ENCODE data around the gene ALAS1.

ALAS1 gene

GRCh38 chr3:52198643-52199608 is 966 bp downstream of the ALAS1 start:
- no peak for DNase-seq (ENCODE audit: low read depth, low spot score)

DNA sequence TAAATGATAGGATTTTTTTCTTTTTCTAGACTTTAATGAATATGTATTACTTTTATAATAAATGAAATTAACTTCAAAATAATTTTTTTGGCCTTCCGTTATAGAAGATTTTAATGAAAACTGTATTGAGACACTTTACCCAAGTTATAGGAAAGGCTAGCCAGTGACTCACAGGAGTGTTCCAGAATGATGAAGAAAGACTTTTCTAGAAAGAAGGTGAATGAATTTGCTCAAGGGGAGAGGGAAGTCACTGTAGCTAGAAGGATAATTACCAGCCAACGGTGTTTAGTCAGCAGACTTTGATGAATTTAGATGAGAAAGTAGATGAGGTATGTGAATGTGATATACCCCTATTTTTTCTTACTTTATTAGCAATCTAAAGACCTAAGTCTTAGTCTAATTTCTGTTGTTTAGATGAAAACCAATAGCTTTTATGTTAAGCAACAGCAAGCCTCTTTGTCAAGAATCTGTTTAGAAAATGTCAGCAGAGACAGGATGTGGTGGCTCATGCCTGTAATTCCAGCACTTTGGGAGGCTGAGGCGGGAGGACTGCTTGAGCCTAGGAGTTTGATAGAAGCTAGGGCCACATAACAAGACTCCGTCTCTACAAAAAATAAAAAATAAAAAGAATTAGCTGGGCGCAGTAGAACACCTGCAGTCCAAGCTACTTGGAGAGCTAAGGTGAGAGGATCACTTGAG is 3.2 kb downstream of the ALAS1 start:
- no peak for DNase-seq (ENCODE audit: low read depth, low spot score)

GRCh38 chr3:52202384-52203077 is 4.6 kb downstream of the ALAS1 start:
- no peak for DNase-seq (ENCODE audit: low read depth, low spot score)

GRCh38 chr3:52203701-52204100 is 5.7 kb downstream of the ALAS1 start:
- DNase-seq (ENCODE audit: low read depth, low spot score) = no peak

- DNase-seq (ENCODE audit: low read depth, low spot score) = no peak
Observed at GRCh38 chr3:52204337-52205073, 6.5 kb downstream of the ALAS1 start.

DNA sequence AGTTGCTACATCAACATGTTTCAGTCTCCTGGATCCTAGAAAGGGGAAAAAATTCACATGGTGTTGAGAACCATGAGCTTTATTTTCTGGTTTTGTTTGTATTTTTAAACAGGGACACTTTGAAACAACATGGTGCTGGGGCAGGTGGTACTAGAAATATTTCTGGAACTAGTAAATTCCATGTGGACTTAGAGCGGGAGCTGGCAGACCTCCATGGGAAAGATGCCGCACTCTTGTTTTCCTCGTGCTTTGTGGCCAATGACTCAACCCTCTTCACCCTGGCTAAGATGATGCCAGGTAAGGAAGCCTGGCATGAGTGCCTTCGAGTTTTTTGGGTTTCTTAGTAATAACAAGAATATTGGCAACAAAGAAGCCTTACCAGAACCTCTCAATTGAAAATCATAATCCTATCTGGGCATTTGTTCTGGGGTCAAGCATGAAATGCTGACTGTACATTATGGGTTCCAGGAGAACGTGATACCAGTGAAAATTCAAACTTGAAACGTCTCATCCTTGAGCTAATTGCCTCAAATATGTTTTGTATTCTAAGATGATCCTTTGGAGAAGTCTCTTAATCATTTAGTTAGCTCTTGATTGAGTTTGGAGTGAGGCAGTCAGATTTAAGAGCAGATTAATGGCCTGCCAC is 7.9 kb downstream of the ALAS1 start:
- DNase-seq (ENCODE audit: low read depth, low spot score) = peak; percentile 91

DNA sequence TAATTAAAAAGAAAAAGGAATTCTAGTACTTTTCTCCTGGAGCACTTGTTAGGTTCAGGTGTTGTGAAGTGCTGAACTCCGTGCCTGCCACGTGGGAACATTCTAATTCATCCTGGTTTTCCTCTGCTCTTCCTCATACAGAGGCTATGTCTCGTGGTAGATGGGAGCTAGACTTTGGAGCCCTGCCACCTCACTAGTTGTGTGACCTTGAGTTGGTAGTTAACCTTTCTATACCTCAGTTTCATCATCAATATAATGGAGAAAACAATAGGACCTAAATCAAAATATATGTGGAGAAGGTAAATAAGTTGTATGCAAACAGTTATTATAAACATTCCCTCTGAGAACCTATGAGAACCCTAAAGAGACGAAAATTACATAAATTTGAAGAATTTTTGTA is 10.6 kb downstream of the ALAS1 start:
- DNase-seq (ENCODE audit: low read depth, low spot score) = no peak

DNA sequence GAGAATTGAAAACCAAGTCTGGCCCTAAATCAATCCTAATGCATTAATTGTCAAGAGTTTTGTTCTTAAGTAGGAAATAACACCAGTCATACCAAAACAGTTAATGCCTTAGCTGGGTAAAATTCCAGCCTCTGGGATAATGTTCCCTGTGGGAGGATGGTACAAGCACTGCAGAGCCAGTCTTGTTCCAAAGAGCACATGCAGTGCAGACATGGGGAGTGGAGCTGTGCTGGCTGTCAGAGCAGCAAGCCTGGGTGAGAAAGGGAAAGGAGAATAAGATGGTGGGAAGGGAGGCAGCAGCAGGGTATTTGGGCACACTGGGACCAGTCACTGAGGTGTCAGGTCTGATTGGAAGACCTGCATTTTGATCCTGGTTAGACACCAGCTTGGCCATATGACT is 12.1 kb downstream of the ALAS1 start:
- DNase-seq (ENCODE audit: low read depth, low spot score) = no peak

DNA sequence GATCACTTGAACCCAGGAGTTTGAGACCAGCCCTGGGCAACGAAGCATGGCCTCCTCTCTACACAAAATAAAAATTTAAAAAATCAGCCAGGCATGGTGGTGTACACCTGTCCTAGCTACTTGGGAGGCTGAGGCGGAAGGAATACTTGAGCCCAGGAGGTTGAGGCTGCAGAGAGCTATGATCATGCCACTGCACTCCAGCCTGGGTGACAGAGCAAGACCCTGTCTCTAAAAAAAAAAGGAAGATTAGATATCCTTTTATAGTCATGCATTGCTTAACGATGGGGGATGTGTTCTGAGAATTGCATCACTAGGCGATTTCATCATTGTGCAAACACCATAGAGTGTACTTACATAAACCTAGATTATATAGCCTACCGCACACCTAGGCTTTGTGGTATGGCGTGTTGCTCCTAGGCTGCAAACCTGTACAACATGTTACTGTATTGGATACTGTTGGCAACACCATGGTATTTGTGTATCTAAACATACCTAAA is 12.6 kb downstream of the ALAS1 start:
- no peak for DNase-seq (ENCODE audit: low read depth, low spot score)

GRCh38 chr3:52211268-52211891 is 13.4 kb downstream of the ALAS1 start:
- DNase-seq (ENCODE audit: low read depth, low spot score) = no peak

DNA sequence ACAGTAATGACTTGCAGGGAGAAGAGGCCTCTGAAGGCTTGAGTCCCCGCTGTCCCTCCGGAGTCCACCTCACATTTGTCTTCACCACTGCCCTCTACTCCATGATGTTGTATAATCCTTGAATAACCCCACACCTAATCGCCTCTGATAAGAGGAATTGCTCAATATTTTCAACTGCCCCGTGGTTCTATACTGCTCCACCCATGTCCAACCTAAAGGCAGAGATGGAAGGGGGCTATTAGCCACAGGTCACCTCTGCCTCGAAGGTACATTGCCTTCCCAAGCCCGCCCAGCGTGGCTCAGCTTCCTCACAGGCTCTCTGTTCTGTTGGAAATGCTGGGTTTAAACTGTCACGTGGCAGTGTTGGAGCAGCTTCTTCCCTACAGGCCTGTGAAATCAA is 15.0 kb downstream of the ALAS1 start:
- DNase-seq (ENCODE audit: low read depth, low spot score) = no peak

DNA sequence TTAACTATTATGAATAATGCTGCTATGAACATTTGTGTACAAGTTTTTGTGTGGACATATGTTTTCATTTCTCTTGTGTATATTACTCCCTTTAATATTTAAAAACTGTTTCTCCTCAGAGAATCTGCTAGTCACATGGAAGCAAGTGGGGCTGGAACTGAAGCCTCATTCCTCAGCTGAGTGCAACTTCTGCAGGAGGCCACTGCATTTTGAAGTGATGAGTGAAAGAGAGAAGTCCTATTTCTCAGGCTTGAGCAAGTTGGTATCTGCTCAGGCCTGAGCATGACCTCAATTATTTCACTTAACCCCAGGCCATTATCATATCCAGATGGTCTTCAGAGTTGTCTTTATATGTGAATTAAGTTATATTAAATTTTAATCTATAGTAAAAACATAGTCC is 15.9 kb downstream of the ALAS1 start:
- no peak for DNase-seq (ENCODE audit: low read depth, low spot score)

- DNase-seq (ENCODE audit: low read depth, low spot score) = no peak
Observed at GRCh38 chr3:52215351-52215750, 17.4 kb downstream of the ALAS1 start.

DNA sequence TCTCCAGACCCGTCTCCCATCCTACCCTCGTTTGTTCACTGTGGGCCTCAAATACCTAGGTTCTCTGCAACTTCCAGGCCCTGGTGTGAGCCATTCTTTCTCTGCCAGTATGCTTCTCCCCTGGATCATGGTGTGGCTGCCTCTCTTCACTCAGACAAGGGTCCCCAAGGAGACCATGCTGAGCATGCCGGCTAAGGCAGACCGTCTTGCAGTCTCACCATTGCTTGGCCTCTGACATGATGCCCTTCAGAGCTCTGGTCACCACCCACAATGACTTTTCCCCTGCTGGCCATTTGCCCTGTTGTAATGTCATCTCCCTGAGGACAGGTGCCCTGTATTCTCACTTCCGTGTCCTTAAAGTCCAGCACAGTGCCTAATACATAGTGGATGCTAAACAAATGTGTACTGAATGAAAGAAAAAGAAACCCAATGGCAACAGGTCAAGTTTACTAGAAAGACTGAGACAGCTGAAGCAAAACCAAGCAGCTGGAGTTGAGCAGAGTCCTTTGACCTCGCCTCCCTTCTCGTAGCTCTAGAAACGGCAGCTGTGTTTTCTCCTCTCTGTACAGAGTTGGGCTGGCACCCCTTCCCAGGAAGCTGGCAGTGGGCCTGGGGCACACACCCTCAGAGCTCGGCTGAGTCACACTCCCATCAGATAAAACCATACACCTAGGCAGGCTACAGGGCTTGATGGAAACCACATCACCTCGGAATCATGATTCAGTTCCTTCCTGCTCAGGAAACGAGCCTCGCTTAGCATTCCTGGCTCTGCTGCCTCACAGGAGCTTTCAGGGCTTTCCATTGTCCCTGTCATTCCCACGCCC is 18.8 kb downstream of the ALAS1 start:
- DNase-seq (ENCODE audit: low read depth, low spot score) = peak; percentile 83

DNA sequence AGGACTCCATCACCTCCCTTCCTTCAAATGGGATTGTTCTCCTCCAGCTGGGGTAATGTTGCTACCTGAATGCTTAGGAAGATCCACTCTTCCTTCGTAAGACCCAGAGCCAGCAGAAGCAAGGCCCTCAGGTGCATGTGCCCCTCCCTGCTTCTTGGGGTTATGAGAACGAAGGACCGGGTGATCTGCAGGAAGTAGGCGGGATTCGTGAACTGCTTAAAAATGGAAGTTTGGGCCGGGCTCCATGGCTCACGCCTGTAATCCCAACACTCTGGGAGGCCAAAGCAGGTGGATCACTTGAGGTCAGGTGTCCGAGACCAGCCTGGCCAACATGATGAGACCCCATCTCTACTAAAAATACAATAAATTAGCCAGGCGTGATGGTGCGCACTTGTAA is 19.4 kb downstream of the ALAS1 start:
- DNase-seq (ENCODE audit: low read depth, low spot score) = no peak

GRCh38 chr3:52218026-52218425 is 20.1 kb downstream of the ALAS1 start:
- DNase-seq (ENCODE audit: low read depth, low spot score) = no peak

- no peak for DNase-seq (ENCODE audit: low read depth, low spot score)
Observed at GRCh38 chr3:52218454-52218853, 20.5 kb downstream of the ALAS1 start.

DNA sequence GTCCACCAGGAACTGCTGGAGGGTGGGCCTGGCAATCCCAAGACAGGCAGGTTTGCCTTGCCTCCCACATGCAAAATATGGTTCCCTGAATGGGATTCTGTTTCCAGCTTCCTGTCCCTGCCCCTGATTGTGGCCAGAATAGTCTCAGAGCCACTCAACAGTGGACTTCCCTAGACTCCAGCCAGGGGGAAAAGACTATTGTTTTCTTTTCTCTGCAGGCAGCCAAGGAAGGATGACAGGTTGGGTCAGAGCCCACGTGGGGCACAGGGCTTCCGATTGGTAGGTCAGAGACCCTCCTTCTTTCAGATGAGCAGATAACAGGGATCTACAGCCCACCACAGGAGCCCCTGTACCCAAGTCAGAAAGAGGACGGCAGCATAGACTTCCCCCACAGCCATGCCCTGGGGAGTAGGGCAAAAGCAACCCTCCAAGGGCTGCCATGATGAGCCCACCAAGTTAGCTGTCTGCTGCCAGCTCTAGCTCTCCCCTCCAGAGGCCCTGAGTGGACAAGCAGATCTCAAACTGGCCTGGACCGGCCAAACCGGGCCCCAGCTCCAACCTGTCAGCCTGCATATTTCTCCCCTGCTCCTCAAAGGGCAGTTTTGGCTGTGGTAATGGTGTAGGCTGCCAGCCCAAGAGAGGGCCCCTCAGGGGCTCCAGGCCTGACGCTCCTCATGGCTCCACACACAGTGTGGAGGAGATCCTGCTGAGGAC is 21.1 kb downstream of the ALAS1 start:
- no peak for DNase-seq (ENCODE audit: low read depth, low spot score)
